Endothelial cell of umbilical vein (primary cell): ENCODE results near the gene CDK18. TPM values are rescaled to one million over a fixed set of nuclear protein-coding genes. Genes with fewer than 3 reads are reported as not detected.

ENCODE experiments used
- BruUV-seq: library from RNA; stranded (reverse); fragments of 400-500 nt; replicated peaks from 2 replicates; lab custom pipeline; 2021; lab: Mats Ljungman, UMichigan
- CTCF ChIA-PET: fragments of 300-600, 350-600 bp; sonication (Branson Sonifier 250); formaldehyde crosslinking; loops from one replicate; lab custom pipeline; 2021; ENCODE audit warnings: antibody characterized with exemption, inconsistent platforms; lab: Charles Lee
- POLR2A ChIA-PET: fragments of 300-600, 350-600 bp; sonication (Branson Sonifier 250); formaldehyde crosslinking; loops from one replicate; lab custom pipeline; 2021; ENCODE audit warnings: antibody characterized with exemption, inconsistent platforms; lab: Charles Lee
- DNase-seq: peaks from one replicate; pipeline ENCODE4 v3.0.0-alpha.2; 2011; ENCODE audit warnings: low read depth, low spot score
- FAIRE-seq: peaks from 2 replicates; lab custom pipeline; 2011; peaks lifted over from hg19 to GRCh38; lab: Jason Lieb, UNC
- H2AFZ ChIP-seq: 2 replicates; pipeline ENCODE4 v1.6.0; 2012; ENCODE audit warnings: low read depth, low read length, control low read depth, inconsistent platforms
- H3K27ac ChIP-seq: 2 replicates; pipeline ENCODE4 v1.5.1; 2011; ENCODE audit warnings: low read depth, mild to moderate bottlenecking, control low read depth, low read length, moderate library complexity; ENCODE audit not compliant: insufficient read depth
- H3K27me3 ChIP-seq, 2 experiments: 2 replicates each; pipeline versions ENCODE4 v1.6.0 to v1.6.1; 2011; ENCODE audit warnings: low read length in 2 of 2, mixed read lengths in 1 of 2; ENCODE audit not compliant: control insufficient read depth in 2 of 2, insufficient read depth in 2 of 2
- H3K36me3 ChIP-seq, 2 experiments: 2 replicates in 1 of 2; 3 replicates in 1 of 2; pipeline ENCODE4 v1.5.1; 2011; ENCODE audit warnings: low read length in 2 of 2, mild to moderate bottlenecking in 1 of 2, moderate library complexity in 1 of 2; ENCODE audit not compliant: control insufficient read depth in 2 of 2, insufficient read depth in 2 of 2; ENCODE audit errors: extremely low read depth in 1 of 2
- H3K4me1 ChIP-seq: 3 replicates; pipeline ENCODE4 v1.5.1; 2011; ENCODE audit warnings: mild to moderate bottlenecking, low read length; ENCODE audit not compliant: control insufficient read depth, insufficient read depth; ENCODE audit errors: extremely low read depth
- H3K4me2 ChIP-seq: 2 replicates; pipeline ENCODE4 v1.6.1; 2011; ENCODE audit warnings: low read length, control low read depth, mixed read lengths; ENCODE audit not compliant: insufficient read depth
- H3K4me3 ChIP-seq, 3 experiments: fragments of 200-600 bp in 1 of 3; sonication (generic), shearing (Covaris generic) in 1 of 3; replicated peaks in 1 of 3; 2 replicates each; pipeline ENCODE4 v1.5.1; 2011 to 2016; ENCODE audit warnings: control low read depth in 3 of 3, low read length in 3 of 3, mild to moderate bottlenecking in 2 of 3, inconsistent platforms in 1 of 3, low read depth in 1 of 3, moderate library complexity in 1 of 3; ENCODE audit not compliant: insufficient read depth in 1 of 3
- H3K79me2 ChIP-seq: 2 replicates; pipeline ENCODE4 v1.6.0; 2012; ENCODE audit warnings: low read length, inconsistent platforms; ENCODE audit not compliant: control insufficient read depth, insufficient read depth
- H3K9ac ChIP-seq: replicated peaks from 2 replicates; pipeline ENCODE3; 2011; ENCODE audit warnings: low read length, control low read depth; ENCODE audit not compliant: insufficient read depth; ENCODE audit errors: extremely low read depth
- H3K9me1 ChIP-seq: replicated peaks from 3 replicates; pipeline ENCODE4 v1.6.0; 2011; ENCODE audit warnings: mild to moderate bottlenecking, low read length; ENCODE audit not compliant: control insufficient read depth, insufficient read depth; ENCODE audit errors: extremely low read depth
- H3K9me3 ChIP-seq: replicated peaks from 2 replicates; pipeline ENCODE4 v1.5.1; 2012; ENCODE audit warnings: low read length, inconsistent platforms; ENCODE audit not compliant: control insufficient read depth, insufficient read depth
- H4K20me1 ChIP-seq: replicated peaks from 2 replicates; pipeline ENCODE3; 2011; ENCODE audit warnings: mild to moderate bottlenecking, low read length; ENCODE audit not compliant: control insufficient read depth, insufficient read depth; ENCODE audit errors: extremely low read depth
- CTCF ChIP-seq, 2 donors: IDR thresholded peaks; 1 replicate in 1 of 2; 2 replicates in 1 of 2; pipeline ENCODE4 v1.5.1; 2011; ENCODE audit warnings: low read length in 2 of 2, mild to moderate bottlenecking in 2 of 2, moderate library complexity in 2 of 2, control low read depth in 1 of 2, inconsistent platforms in 1 of 2, low read depth in 1 of 2; ENCODE audit not compliant: insufficient read depth in 1 of 2; ENCODE audit errors: extremely low read depth in 1 of 2
- EZH2 ChIP-seq: IDR thresholded peaks from 2 replicates; pipeline ENCODE4 v1.6.1; 2012; ENCODE audit warnings: borderline replicate concordance, low read depth, mild to moderate bottlenecking, moderate library complexity, low read length, inconsistent platforms; ENCODE audit not compliant: severe bottlenecking
- FOS ChIP-seq: IDR thresholded peaks from 2 replicates; pipeline ENCODE4 v1.6.1; 2011; ENCODE audit warnings: mild to moderate bottlenecking, low read length, moderate library complexity, borderline replicate concordance; ENCODE audit not compliant: insufficient read depth
- GATA2 ChIP-seq: IDR thresholded peaks from 2 replicates; pipeline ENCODE4 v1.7.0; 2011; ENCODE audit warnings: low read depth, mild to moderate bottlenecking, moderate library complexity, mixed read lengths, low read length; ENCODE audit not compliant: insufficient read length, insufficient read depth
- JUN ChIP-seq: IDR thresholded peaks from 2 replicates; pipeline ENCODE4 v1.6.1; 2011; ENCODE audit warnings: borderline replicate concordance, low read depth; ENCODE audit not compliant: insufficient read length, insufficient read depth
- MAX ChIP-seq: IDR thresholded peaks from 2 replicates; pipeline ENCODE4 v1.6.1; 2011; ENCODE audit not compliant: insufficient read depth, insufficient read length
- MYC ChIP-seq: IDR thresholded peaks from one replicate; pipeline ENCODE4 v1.6.1; 2011; ENCODE audit warnings: mild to moderate bottlenecking, low read depth, low read length
- POLR2A ChIP-seq: IDR thresholded peaks from 2 replicates; pipeline ENCODE4 v1.6.1; 2012; ENCODE audit warnings: low read depth, mild to moderate bottlenecking, control low read depth, low read length
- POLR2AphosphoS5 ChIP-seq: IDR thresholded peaks from 2 replicates; pipeline ENCODE4 v1.6.1; 2012; ENCODE audit warnings: low read depth, mild to moderate bottlenecking, control low read depth, low read length, moderate library complexity; ENCODE audit not compliant: insufficient read depth
- dilution Hi-C: fragments of 300-500 bp; cut with MboI; formaldehyde crosslinking; loops from one replicate; pipeline ENCODE4 v1.15.0; 2019; ENCODE audit warnings: low sequenced_read_pairs; ENCODE audit not compliant: extremely low pct_ligation_motif_present
- intact Hi-C: fragments of 100-400 bp; cut with micrococcal nuclease; formaldehyde crosslinking; loops from one replicate; pipeline ENCODE4 v1.10.0; 2022
- polyA plus RNA-seq, 4 experiments: library from polyadenylated mRNA; depleted of rRNA in 3 of 4; stranded (reverse) in 3 of 4; unstranded in 1 of 4; fragments of >200 nt; gene quantifications; 2 replicates each; pipeline versions ENCODE4 v1.2.1 to v1.2.3, GENCODE V29; 2011 to 2012; ENCODE audit warnings: missing spikeins in 1 of 4
- total RNA-seq: library from RNA; stranded (reverse); gene quantifications from 2 replicates; pipeline ENCODE4 v1.2.3, GENCODE V29; 2021

The CDK18 gene
- total and polyA plus RNA-seq, 2 donors (not counting 3 experiments of a cell fraction or from before 2014, with no cell fraction given) = 0.17 to 1.2 TPM

- ChIA-PET POLR2A (no interaction called here), CTCF (interaction anchor here (0.5 to 1.5 kb wide), 3 partner anchors 15 to 149 kb away, joined by 3 to 4 read pairs (median 3); no protein-coding TSS in a partner anchor)
- no peak overlapping the region for H2AFZ ChIP-seq
- H3K4me1 ChIP-seq = no peaks in the 10 kb centered on the region
- no peak overlapping the region for H3K4me3 ChIP-seq
- no peaks in the 10 kb centered on the region for H3K9me3 ChIP-seq
- H3K27me3 ChIP-seq = peaks cover 5 to 9% of the 10 kb centered on the region in 2 experiments
- intact Hi-C loops (no loop called here), dilution Hi-C loops (no loop called here)
- no peaks in the 10 kb centered on the region for H3K9me1 ChIP-seq
- DNase-seq = no peak
- FAIRE-seq = peak; percentile 48
- H3K4me2 ChIP-seq = no peak overlapping the region
- no peak for TF ChIP-seq MYC
- no peak for TF ChIP-seq JUN
- TF ChIP-seq FOS = no peak
- TF ChIP-seq CTCF (IDR thresholded peaks at IDR 0.05; ENCODE audit: extremely low read depth in 1 of 2, insufficient read depth in 1 of 2, low read depth in 1 of 2, low read length in 2 of 2) = no peak
- TF ChIP-seq GATA2 = no peak
- TF ChIP-seq MAX = no peak
- no peak for TF ChIP-seq POLR2A
- no peak for TF ChIP-seq POLR2AphosphoS5
- no peak for TF ChIP-seq EZH2
- H3K27ac ChIP-seq = no peak overlapping the region
- H4K20me1 ChIP-seq = no peaks in the 10 kb centered on the region
- H3K36me3 ChIP-seq = no peaks in the 10 kb centered on the region
- no TSS peak for BruUV-seq
- H3K9ac ChIP-seq = no peak overlapping the region
- no peaks in the 10 kb centered on the region for H3K79me2 ChIP-seq
Observed at GRCh38 chr1:205470131-205470530, 34.3 kb upstream of the CDK18 start.
